Astrocyte of the spinal cord (primary cell): ENCODE measurements around the gene CDC20.

Source experiments
- DNase-seq: peaks from one replicate; pipeline ENCODE4 v3.0.0; 2011; ENCODE audit warnings: low read depth, low spot score
- H3K4me3 ChIP-seq: 2 replicates; pipeline ENCODE4 v1.5.1; 2011; ENCODE audit warnings: low read depth, mild to moderate bottlenecking, low read length, moderate library complexity
- in situ Hi-C: cut with HindIII; loops from 2 replicates; pipeline ENCODE4 v1.10.0; 2017; ENCODE audit warnings: low sequenced_read_pairs
- TF ChIP-seq, protein P1 (sequence below): IDR thresholded peaks from 2 replicates; pipeline ENCODE4 v1.5.1; 2012; ENCODE audit warnings: low read depth, mild to moderate bottlenecking, low read length, inconsistent platforms

Gene CDC20

DNA sequence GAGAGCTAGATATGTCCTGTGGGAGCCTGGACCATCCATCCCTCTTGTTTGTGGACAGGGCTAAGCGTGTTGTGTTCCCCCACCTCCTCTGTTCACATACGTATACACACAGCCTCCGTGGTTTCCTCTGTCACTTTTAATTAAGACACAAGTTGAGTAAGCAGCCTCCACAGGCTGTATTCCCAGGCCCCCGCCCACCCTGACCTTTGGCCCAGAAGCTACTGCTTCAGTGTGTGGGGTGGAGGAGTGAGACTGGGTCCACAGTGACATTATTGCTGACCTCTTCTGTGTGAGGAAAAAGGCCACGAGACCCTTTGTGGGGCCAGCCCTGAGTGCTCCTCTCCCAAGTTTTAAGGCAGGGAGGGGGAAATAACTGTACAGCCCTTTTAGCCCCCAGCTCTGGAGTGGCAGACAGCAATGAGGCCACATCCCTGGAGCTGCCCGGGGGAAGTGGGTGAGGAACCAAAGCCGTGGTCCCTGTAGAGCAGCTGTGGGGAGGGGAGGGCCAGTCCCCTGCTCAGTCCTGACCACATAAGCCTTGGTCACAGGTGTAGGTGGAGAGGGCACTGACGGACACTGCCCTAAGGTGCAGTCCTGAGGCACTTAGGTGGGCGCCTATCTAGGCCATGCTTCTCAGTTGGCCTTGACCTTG lies 4.6 kb downstream of the CDC20 start:
- H3K4me3 ChIP-seq, result no peak overlapping the region
- TF ChIP-seq, protein P1, sequence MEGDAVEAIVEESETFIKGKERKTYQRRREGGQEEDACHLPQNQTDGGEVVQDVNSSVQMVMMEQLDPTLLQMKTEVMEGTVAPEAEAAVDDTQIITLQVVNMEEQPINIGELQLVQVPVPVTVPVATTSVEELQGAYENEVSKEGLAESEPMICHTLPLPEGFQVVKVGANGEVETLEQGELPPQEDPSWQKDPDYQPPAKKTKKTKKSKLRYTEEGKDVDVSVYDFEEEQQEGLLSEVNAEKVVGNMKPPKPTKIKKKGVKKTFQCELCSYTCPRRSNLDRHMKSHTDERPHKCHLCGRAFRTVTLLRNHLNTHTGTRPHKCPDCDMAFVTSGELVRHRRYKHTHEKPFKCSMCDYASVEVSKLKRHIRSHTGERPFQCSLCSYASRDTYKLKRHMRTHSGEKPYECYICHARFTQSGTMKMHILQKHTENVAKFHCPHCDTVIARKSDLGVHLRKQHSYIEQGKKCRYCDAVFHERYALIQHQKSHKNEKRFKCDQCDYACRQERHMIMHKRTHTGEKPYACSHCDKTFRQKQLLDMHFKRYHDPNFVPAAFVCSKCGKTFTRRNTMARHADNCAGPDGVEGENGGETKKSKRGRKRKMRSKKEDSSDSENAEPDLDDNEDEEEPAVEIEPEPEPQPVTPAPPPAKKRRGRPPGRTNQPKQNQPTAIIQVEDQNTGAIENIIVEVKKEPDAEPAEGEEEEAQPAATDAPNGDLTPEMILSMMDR, result no peak
- in situ Hi-C loops, result no loop called here
- DNase-seq, result no peak

DNA sequence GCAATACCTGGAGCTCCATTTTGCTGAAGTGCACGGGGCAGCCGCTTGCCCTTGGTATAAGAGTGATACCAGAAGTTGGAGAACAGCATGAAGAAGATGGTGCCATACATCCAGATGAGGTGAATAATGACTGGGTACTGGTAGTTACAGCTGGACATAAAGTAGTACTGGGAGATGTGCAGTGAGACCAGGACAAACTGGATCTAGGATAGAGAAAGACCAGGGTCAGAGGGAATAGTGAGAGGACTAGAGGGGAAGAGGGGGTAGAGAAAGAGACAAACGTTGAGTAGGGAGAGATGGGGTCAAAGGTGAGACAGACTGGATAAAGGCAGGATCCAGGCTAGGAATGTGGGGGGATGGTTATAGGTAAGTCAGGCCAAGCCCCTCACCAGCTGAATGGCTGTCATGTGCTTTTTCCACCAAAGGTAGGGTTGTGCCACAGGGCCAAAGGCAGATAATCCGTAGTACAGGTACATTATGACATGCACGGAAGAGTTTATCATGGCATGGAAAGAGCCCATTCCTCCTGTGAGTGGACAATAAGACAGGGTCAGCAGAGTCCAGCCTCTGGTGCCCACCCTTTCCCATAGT lies 5.2 kb downstream of the CDC20 start:
- DNase-seq, result no peak
- in situ Hi-C loops, result no loop called here

DNA sequence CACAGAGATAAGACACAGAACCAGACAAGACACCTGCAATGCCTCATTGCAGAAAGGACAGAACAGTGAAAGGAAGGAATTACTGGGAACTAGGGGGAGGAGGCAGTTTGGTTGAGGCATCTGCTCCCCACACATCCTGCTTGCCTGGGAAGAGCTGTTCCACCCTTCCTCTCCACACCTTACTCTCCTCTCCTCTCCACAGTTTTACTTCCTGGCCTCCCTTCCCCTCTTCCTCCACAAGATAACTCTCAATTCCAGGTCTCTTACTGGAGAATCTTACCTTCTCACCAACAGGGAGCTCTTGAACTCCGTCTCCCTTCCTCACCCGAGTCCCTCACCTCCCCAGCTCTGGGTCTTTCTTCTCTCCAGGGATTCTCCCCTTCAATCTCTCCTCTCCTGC lies 6.9 kb downstream of the CDC20 start:
- DNase-seq, result no peak
- no peak overlapping the region for H3K4me3 ChIP-seq
- TF ChIP-seq, protein P1, result no peak
- in situ Hi-C loops, result no loop called here

More for the DNA sequence above, 5.2 kb downstream of the CDC20 start:
- TF ChIP-seq, protein P1, result no peak
- H3K4me3 ChIP-seq, result no peak overlapping the region

DNA sequence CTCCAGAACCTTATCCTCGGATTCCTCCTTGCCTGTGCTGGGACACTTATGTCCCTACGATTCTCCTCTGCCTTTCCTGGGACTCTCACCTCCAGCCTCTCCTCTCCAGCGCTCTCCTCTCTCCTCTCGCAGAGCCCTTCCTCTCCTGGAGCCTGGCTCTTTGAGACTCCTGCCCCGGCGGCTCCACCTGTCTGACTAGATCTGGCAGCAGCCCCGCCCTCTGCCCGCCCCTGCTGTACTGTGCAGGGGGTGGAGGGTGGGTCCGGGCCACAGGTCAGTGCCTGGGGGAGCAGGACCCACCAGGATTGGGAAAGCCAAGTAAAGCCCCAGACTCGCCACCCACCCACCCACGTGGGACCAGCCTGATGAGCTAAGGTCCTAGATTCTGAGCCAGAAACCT lies 7.4 kb downstream of the CDC20 start:
- in situ Hi-C loops, result no loop called here
- no peak for DNase-seq
- peak overlapping the region; percentile 81 for H3K4me3 ChIP-seq
- TF ChIP-seq, protein P1, result no peak

DNA sequence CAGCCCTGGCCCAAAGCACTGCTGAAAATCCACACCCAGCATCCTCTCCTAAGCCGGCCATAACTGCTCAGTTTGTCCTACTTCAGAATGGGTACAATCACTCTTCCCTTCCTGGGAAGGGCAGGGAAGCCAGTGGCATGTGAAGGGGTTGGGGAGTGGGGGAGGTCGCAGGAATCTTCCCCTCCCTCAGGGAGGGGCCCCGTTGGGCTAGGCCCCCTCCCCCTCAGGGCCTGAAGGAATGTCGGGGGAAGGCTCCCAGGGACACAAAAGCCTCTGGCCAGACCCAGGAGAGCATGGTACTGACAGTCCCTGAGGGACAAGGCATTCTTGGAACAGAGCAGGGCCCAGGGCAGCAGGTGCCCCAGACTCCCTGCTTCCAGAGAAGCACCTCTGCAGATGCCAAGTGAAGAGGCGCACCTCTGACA lies 7.8 kb downstream of the CDC20 start:
- in situ Hi-C loops, result no loop called here
- no peak for DNase-seq
- TF ChIP-seq, protein P1, result no peak
- peak overlapping the region; percentile 81 for H3K4me3 ChIP-seq

DNA sequence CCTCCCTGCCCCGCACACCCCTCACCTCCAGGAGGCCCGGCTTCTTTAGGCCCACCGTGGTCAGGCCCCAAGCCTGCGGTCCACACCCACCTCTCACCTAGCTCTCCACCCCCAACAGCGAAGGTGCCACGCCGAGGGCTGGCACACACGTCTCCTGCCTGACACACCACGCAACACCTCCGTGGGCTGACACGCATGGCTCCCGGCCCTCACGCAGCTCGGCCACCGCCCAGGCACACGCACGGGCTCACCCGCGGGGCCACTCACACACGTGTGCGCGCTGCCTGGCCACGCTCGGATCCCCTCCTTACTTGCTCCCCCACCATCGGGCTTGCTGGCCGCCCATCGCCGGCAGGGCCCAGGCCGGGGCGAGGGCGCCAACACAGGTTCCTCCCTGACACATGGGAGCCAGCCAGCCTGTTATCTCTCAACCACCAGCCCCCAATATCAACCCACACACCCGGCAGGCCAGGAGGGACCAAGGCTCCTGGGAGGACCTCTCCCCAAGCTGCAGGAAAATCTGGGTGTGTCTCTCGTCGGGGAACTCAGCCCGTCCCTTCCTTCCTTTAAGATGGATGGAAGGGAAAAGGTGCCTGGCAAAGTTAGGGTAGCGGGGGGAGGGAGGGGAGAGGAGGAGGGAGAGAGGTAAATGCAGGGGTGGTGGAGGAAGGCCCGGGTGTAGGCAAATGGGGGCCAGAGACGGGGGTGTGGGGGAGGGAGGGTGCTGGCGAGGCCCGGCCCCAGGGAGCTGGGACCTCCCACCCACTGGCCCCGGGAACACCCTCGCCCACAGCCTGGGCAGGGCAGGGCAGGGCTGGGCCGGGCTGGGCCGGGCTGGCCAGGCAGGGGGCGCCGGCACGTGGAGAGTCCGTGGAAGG lies 8.5 kb downstream of the CDC20 start:
- TF ChIP-seq, protein P1, result no peak
- in situ Hi-C loops, result no loop called here
- peak overlapping the region; percentile 81 for H3K4me3 ChIP-seq
- no peak for DNase-seq
